HepG2 (cell line): ENCODE measurements around the gene VWA1. TPM values are rescaled to one million over a fixed set of nuclear protein-coding genes. Genes with fewer than 3 reads are reported as not detected.
A peak's percentile ranks its signal among the peaks of the same experiment; 100 is the strongest.

Experiments used
- CTCF ChIP-seq: sonication (generic); formaldehyde crosslinking; IDR thresholded peaks from 2 replicates; pipeline ENCODE4 v1.5.0; 2020; ENCODE audit warnings: mild to moderate bottlenecking, missing genetic modification reagents, moderate library complexity
- PRDM15 ChIP-seq: sonication (generic); formaldehyde crosslinking; IDR thresholded peaks from 2 replicates; pipeline ENCODE4 v1.4.0; 2020; ENCODE audit warnings: missing genetic modification reagents
- UBTF ChIP-seq: sonication (generic); formaldehyde crosslinking; IDR thresholded peaks from 2 replicates; pipeline ENCODE4 v1.4.0; 2020; ENCODE audit warnings: mild to moderate bottlenecking, missing genetic modification reagents
- YY1 ChIP-seq: IDR thresholded peaks from 2 replicates; pipeline ENCODE4 v1.6.1; 2011; ENCODE audit warnings: low read length, low read depth, moderate library complexity, mild to moderate bottlenecking; ENCODE audit not compliant: insufficient read depth, insufficient replicate concordance
- ZBTB44 ChIP-seq: sonication (generic); formaldehyde crosslinking; IDR thresholded peaks from 2 replicates; pipeline ENCODE4 v1.4.0; 2020; ENCODE audit warnings: missing genetic modification reagents
- ZNF446 ChIP-seq: sonication (generic); formaldehyde crosslinking; IDR thresholded peaks from 2 replicates; pipeline ENCODE4 v1.5.0; 2020; ENCODE audit warnings: mild to moderate bottlenecking, missing genetic modification reagents
- polyA plus RNA-seq, 8 experiments: library from polyadenylated mRNA; depleted of rRNA in 3 of 8; stranded (reverse) in 7 of 8; unstranded in 1 of 8; fragments of >200 nt; fragmentation: Illumina TruSeq in 4 of 8; extraction: Trizol in 4 of 8; gene quantifications; 2 replicates each; pipeline versions ENCODE4 v1.2.1 to v1.2.3, GENCODE V29; 2011 to 2016; ENCODE audit warnings: low read depth in 4 of 8, missing spikeins in 1 of 8, mixed read lengths in 1 of 8; ENCODE audit not compliant: insufficient read depth in 1 of 8
- total RNA-seq, 5 experiments: library from RNA; depleted of rRNA; stranded (reverse); fragments of >200 nt; fragmentation: Illumina TruSeq; extraction: Trizol; gene quantifications; 2 replicates each; pipeline ENCODE4 v1.2.3, GENCODE V29; 2016; ENCODE audit warnings: low read depth in 1 of 5

Gene VWA1
- total and polyA plus RNA-seq, 2 of the 13 experiments (the other 11 are each of a cell fraction or from before 2014, with no cell fraction given), result 40.9 to 57.5 TPM

- TF ChIP-seq PRDM15 (CRISPR knock-in tag) (no peak), ZNF446 (CRISPR knock-in tag) (no peak), ZBTB44 (CRISPR knock-in tag) (no peak), CTCF (CRISPR knock-in tag) (no peak), YY1 (no peak), UBTF (peak; percentile 75)
Observed at GRCh38 chr1:1425753-1426495, 9.6 kb upstream of the VWA1 start (continued).
